IMR-90 (cell line): Measurements from ENCODE around the gene DBNL.
"Not testable (repeated sequence)": the region's sequence is repeated elsewhere in the genome, so short reads cannot be mapped to it uniquely, and the experiment has no call there.

Experiments used
- CHD1 ChIP-seq: IDR thresholded peaks from 2 replicates; pipeline ENCODE4 v1.6.1; 2012; ENCODE audit warnings: low read depth, low read length, improper control_type of control experiment
- CTCF ChIP-seq: conservative IDR thresholded peaks from 2 replicates; pipeline ENCODE4 v1.5.1; 2012; ENCODE audit warnings: mild to moderate bottlenecking, low read depth, low read length, improper control_type of control experiment
- POLR2A ChIP-seq: IDR thresholded peaks from 2 replicates; pipeline ENCODE4 v1.6.1; 2012; ENCODE audit warnings: mild to moderate bottlenecking, low read depth, low read length
- RAD21 ChIP-seq: IDR thresholded peaks from 2 replicates; pipeline ENCODE4 v1.6.1; 2012; ENCODE audit warnings: low read length, improper control_type of control experiment
- RFX5 ChIP-seq: IDR thresholded peaks from 2 replicates; pipeline ENCODE4 v1.8.0; 2012; ENCODE audit warnings: low read depth, mild to moderate bottlenecking, low read length, moderate library complexity

GRCh38 chr7:44029433-44029832 is 15.1 kb upstream of the DBNL start:
- not testable (repeated sequence) for TF ChIP-seq CHD1, POLR2A, RAD21, CTCF, RFX5
